Measurements from ENCODE around the gene SLC35F1.

Gene SLC35F1

DNA sequence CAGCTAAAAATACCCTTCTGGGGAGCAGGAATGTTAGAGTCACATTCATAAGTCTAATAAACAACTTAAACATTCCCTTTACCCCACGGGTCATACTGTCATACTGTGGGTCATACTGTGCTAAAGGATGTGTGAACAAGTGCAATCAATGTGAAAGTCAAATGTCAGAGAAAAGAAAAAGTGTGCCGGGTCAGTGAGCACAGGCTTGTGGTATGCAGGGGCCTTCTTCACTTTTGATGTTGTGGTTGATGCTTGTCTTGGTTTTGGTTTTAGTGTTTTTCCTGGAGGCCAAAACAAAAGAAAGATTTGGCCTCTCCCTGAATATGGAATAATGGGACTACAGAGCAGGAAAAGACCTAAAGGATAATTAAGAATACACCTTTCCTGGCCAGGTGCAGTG, 373.1 kb downstream of the SLC35F1 start:
- DNase-seq (ENCODE audit: low read depth): no peak

DNA sequence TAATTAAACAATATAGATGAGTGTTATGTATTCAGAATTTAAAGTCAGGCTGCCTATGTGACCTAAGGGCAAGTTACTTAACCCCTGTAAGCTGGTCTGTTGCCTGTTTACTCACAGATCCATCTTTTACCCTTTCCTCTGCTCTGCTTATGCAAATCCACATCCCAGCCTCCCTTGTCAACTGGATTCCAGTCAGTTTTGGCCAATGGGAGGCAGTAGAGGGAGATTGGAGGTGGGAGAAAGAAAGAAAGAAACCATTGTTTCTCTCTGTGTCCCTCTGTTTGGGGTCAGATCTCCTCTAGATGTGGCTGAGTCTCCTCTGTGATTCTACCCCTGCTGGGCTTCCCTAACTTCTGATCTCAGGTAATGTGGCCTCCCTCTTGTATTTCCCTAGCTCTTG, 374.2 kb downstream of the SLC35F1 start:
- no peak for DNase-seq (ENCODE audit: low read depth)

DNA sequence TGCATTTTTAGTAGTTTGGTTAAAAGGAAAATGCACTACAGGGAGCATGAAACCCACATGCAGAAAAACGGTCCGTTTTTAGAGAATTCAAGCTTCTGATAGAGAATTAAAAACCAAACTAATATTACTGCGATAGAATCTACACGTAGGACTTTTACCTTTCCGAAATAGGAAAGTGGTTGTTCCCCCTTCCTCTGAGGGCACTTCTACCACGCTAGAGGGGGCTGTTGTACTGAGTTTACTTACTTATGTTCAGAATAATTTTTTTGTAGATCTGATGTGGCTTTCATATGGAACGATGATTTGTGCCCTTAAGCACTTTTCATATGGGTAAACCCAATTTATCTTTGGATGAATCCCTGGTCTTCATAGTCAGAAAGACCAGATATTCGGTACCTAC, 376.7 kb downstream of the SLC35F1 start:
- peak; percentile 42 for DNase-seq (ENCODE audit: low read depth)

DNA sequence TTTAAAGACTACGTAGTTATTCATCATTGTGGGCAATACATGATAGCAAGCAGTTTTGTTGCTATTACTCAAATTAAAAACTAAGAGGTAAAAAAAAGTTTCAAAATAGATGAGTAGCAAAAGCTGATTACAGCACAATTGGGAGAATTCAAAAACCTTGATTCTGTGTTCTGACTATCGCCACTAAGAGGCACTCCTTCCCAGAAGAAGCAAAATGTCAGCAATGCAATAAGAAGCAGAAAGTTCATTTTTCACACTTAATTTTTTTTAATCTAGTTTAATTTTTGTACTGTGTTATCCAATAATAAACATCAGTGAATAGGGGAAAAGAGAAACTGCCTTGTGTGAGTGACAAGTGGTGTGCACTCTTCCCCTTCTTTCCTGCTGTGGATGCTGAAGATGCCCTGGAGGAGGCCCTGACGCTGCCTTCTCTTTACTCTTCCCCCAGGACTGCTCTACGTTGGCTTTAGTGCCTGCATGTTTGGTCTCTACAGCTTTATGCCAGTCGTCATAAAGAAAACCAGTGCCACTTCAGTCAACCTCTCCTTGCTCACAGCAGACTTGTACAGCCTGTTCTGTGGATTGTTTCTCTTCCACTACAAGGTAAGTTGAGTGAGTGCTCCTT, 377.8 kb downstream of the SLC35F1 start:
- no peak for DNase-seq (ENCODE audit: low read depth)

DNA sequence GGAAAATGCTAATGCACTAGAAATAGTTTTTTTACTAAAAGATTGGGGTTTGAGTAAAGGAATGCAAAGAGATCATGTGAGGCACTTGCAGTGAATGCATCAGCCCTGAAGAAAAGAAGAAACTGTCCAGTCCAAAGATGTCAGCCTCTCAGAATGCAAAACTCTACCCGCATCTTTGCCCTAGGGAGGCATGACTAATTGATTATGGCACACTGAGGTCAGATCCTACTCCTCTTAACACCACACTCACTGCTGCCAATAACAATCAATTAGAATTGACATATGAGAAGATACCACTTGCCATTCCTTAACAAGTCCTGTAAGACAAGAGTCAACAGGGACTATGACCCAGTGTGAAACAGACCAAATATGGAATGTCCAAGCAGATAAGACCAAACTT, 378.7 kb downstream of the SLC35F1 start:
- DNase-seq (ENCODE audit: low read depth): no peak

DNA sequence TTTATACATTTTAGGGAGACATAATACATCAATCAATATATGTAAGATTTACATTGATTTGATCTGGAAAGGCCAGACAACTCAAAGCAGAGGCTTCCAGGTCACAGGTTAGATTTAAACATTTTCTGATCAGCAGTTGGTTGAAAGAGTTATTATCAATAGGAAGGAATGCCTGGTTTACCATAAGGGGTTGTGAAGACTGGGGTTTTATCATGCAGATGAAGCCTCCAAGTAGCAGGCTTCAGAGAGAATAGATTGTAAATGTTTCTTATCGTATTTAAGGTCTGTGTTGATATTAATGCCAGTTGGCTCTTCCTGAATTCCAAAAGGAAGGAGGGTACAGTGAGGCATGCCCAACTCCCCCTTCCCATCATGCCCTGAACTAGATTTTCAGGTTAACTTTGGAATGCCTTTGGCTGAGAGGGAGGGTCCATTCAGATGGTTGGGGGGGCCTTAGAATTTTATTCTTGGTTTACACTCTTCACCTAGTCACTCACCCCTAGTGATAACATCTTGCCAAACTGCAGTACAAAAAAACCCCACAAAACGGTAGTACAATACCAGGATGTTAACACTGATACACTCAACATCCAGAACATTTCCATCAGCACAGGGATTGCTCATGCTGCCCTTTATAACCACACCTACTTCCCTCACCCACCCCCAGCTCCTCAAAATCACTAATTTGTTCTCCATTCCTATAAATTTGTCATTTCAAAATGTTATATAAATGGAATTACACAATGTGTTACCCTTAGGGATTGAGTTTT, 381.5 kb downstream of the SLC35F1 start:
- no peak for DNase-seq (ENCODE audit: low read depth)

DNA sequence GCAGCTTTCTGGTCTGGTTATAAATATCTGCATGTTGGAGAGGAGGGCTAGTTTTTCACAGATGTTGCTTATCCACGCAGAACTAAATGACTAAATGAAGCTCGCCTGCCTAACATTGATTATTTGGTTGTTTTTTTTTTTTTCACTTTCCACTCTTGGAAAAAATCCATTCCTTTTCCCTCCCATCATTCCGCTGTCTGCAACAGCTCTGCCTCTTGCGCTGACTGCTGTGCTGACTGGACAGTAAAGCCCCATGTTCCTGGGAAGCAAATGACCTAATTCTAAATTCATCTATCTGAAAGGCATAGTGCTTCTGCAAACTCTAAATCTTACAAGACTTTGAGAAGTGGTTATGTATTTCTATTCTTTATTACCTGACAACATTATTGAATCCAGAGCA, 385.5 kb downstream of the SLC35F1 start:
- DNase-seq (ENCODE audit: low read depth): no peak

DNA sequence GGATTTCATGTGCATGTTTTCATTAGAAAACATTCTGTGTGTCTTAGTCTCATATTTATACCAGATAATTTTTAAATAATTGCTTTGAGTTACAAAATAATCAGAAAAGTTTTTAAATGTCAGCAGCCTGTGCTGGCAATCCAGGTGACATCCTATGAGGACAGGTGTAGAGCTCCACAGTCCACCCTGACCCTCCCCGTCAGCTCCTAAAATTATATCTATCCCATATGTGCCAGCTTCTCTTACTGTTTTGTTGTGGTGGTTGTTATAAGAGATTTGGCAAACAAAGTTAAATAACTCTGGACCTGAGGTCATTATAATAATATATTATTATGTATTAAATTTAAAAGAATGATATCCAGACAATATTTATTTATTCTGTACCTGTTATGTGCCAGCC, 387.8 kb downstream of the SLC35F1 start:
- DNase-seq (ENCODE audit: low read depth): no peak

DNA sequence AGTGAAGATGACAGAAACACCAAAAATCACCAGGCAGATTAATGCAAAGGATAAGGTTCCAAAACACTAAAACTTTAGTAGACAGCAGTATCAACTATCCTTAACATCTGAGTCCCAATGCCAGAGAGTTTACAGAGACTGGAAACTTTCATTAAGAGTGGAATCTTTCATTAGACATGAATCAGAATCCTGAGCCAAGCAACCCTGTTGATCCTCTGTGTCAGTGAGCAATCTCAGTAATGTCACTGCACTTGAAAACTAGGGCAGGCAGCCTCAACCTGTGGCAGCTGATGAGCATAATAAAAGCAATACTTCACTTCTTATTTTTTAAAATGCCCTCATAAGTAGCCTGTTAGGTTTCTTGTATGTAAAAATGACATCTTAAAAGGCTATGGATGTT, 388.3 kb downstream of the SLC35F1 start:
- no peak for DNase-seq (ENCODE audit: low read depth)

DNA sequence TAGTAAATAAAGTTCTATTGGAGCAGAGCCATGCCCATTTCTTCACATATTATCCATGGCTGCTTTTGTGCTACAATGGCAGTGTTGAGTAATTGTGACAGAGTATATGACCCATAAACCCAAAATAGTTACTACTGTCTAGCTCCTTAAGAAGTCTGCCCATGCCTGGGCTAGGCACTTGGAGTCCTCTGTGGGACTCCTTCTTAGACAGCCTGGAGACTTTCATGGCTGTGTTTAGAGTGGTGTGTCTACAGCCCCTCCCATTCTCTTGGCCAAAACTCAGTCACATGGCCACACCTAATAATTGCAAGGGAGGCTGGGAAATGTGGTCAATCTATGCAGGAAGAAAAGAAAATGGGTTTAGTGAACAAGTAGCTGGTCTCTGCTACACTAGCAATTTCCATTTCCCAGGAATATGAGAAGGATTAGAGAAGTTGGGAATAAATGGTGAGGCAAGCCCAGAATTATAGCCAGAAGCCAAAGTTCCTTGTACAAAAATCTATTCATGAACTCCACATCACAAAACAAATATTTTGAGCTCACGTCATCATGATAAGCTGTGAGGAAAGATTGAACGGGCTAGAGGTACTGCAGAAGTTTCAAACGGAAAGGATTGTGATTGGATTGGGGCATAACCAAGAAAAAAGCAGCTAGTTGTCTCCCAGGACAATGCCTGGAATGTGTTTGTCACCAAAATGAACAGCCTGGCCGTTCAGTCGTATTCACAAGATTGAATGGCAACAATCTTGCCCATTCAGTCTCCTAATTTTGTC, 389.3 kb downstream of the SLC35F1 start:
- no peak for DNase-seq (ENCODE audit: low read depth)

DNA sequence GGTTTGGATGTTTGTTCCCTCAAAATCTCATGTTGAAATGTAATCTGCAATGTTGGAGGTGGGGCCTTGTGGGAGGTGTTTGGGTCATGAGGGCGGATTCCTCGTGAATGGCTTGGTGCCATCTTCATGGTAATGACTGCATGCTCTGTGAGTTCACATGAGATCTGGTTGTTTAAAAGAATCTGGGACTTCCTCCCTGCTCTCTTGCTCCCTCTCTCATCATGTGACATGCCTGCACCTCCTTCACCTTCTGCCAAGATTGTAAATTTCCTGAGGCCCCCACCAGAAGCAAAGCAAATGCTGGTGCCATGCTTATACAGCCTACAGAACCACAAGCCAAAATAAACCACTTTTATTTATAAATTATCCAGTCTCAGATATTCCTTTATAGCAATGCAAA, 390.8 kb downstream of the SLC35F1 start:
- no peak for DNase-seq (ENCODE audit: low read depth)

DNA sequence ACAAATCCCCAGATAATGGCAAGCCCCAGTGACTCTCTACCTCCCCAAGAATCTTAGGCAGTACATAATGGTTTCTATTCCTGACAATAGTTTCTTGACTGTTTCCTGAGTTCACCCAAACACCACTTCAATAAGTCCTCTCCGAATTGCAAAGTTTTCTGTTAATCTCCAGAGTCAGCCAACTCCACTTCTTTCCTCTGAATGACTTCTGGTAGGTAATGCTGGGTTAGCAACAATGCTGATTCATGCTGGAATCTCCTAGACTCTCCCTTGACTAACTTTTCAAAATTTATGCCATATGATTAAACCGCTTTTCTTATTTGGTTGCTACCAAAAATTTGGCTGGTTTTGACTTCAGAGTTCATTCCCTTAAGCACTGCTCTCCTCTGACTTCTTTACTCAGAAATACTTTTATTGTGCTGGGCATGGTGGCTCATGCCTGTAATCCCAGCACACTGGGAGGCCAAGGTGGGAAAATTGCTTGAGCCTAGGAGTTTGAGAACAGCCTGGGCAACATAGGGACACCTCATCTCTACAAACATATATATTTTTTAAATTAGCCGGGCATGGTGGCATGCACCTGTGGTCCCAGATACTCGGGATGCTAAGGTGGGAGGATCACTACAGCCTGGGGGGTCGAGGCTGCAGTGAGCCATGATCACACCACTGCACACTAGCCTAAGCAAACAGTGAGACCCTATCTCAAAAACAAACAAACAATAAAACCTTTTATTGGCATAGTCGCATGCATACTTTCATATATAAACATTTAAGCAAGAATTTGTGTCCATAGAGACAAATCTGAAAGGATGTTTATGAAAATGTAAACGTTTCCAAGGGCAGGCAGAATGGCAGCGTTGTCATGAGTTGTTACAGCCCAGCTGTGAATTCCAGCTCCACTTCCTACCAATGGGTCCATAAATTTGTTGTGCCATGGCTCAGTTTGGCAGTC, 391.7 kb downstream of the SLC35F1 start:
- no peak for DNase-seq (ENCODE audit: low read depth)

DNA sequence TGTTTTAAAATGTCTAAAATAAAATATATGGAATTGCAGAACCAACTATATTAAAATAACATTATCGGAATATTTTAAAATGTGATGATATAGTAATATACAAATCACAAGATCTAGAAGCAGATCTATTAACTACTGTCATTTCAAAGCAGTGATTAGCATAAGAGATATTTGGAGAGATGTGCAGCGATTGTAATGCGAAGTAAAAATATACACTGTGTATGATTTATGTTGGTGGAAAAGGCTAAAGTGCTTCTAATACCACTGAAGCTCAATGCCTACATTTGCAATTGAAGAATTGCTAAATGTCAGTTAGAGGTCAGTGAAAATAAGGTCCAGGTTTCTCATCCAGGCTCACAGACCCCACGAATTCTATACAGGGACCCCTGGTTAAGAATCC, 392.4 kb downstream of the SLC35F1 start:
- DNase-seq (ENCODE audit: low read depth): no peak

DNA sequence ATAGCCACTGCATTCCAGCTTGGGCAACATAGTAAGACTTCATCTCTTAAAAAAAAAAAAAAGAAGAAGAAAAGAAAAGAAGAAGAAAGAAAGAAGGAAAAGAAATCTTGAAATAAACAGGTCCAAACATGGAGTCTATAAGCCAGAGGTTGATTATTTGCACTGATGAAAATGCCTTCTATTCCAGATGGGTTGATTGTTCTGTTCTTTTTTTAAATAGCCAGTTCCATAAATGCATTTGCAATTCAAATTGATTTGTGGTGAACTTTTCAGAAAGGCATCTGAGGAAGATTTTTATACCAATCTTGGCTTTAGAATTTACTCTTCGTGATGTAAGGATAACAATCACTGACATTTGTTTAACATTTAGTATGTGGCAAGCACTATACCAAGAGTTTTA, 397.3 kb downstream of the SLC35F1 start:
- DNase-seq (ENCODE audit: low read depth): no peak

DNA sequence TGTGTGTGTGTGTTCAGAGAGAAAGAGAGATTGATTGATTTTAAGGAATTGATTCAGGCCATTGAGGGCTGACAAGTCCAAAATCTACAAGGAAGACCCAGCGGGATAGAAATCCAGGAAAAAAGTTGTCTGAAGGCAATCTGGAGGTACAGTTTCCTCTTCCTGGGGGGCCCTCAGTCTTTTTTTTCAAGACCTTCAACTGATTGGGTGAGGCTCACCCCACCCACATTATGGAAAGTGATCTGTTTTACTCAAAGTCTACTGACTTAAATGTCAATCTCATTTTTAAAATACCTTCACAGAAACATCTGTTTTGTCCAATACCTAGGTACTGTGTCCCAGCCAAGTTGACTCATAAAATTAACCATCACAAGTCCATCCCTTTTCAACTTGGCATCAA, 398.0 kb downstream of the SLC35F1 start:
- DNase-seq (ENCODE audit: low read depth): no peak

DNA sequence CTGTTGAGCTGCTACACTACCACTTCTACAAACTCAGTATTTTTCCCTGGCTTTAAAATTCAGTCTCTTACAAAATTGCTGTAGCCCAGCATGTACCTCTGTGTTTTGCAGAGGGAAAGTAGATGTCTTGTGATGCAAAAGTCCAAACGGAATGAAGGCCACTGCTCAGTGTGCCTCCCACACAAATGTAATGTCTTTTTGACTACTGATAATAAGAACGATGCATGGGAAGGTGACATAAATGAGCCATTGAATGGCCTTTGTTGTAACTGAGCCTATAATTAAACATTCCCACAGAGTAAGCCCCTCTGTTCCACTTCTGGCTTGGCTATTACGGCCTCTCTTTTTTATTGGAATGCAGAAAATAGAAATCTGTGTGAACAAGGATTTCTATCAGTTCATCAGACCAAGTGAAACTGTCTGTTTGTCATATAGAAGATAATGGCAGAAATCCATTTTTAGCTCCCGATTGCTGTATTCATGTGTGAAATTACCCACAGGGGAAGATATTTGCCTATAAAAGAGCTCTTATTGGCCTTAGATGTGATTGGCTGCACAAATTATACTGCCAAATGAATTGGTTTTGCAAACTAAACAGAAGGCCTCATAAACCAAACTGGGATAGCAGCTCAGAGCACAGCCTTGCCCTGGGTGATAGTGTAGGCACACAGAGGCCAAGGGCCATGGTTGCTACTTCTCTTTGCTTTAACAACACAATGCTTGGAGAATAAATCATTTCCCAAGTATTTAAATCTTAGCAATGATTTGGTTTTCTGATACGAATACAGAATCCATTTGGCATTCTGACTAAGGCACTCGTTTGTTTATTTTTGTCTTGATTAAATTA, 399.6 kb downstream of the SLC35F1 start:
- DNase-seq (ENCODE audit: low read depth): no peak

DNA sequence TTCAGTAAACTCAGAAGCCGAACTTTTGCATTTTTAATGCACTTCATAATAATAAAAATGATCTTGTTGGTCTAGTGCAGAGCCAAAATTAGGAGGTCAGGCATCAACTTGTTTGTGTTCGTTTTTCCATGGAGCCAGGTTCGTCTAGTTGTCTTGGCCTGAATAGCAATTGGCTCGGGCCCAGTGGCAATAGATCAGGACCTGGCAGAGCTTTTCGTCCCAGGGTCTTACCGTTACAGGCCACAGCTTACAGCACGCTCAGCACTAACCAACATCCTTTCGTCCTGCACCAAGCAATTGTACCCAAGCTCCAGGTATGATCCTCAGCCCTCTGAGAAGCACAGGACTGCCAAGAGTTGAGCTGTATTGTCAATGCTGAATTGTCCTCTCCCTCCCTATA, 400.5 kb downstream of the SLC35F1 start:
- no peak for DNase-seq (ENCODE audit: low read depth)

DNA sequence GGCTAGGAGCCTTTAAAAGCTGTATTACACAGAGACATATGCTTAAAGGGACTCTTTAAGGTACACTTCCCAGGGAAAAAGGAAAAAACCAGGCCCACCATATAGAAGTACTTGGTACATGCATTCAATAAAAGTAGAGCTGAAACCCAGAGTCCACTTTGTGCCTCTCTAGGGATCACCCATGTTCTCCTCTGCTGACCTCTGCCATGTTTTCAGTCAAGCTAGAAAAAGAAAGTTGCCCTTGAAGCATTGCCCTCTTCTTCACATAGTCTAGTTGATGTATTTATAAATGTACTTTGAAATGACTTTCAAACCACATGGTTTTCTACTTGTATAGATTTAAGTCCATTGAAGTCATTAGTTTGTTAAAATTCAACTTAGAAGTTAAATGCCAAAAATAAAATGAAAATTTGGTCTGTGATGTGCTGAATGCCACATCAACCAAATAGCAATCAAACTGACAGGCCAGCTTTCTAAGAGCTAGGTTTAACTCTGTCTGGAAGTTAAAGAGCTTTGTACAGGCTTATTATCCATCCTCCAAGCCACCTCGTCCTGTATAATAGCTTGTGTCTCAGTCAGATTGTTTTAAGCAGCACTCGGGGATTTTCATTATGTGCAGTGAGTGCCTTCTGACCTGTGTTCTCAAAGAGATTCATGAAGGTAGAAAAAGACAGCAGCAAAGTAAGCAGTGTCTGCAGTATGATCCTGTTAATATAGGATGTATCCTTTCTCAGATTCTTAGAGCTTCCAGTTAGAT, 402.5 kb downstream of the SLC35F1 start:
- no peak for DNase-seq (ENCODE audit: low read depth)

DNA sequence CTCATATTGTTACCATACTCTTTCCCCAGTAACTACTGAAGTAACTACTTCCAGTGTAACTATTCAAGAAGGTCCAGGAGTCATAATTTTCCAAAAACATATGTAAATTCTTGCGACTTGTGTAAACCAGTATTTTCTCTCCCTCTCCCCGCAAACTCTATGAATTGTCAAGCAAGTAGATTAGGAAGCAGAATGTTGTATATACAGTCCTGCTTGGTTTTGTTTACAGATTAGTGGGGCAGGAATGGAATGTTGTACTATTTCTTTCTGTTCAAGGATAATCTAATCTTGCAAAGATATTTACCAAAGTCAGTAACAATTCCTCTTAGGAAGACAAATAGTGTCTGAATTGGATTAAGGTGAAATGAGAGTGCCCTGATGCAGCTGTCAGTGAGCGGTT, 406.1 kb downstream of the SLC35F1 start:
- no peak for DNase-seq (ENCODE audit: low read depth)

DNA sequence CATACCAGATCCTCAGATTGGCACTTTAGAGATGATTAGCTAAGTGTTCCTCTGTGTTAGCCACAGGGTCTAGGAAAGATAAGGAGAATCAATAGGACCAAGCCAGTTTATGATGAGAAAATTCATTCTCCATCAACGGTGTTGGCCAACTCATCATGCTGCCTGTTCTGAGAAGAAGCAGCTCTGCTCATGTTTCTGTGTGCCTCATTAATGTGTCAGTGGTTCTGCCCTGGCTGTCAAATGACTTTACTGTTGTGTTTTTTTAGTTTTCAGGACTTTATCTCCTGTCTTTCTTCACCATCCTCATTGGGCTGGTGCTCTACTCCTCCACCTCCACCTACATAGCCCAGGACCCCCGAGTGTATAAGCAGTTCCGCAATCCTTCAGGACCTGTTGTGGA, 406.7 kb downstream of the SLC35F1 start:
- DNase-seq (ENCODE audit: low read depth): no peak
